AG04450 (cell line): ENCODE measurements around the gene KLK12. TPM values are rescaled to one million over a fixed set of nuclear protein-coding genes. Genes with fewer than 3 reads are reported as not detected.
A peak's percentile ranks its signal among the peaks of the same experiment; 100 is the strongest.

Experiments used
- CTCF ChIA-PET: fragments of 300-600, 350-600 bp; formaldehyde crosslinking; extraction: SDS; loops from one replicate; lab custom pipeline; 2022; ENCODE audit warnings: antibody characterized with exemption, inconsistent platforms; lab: Charles Lee
- POLR2A ChIA-PET: fragments of 350-600 bp; formaldehyde crosslinking; extraction: SDS; loops from one replicate; lab custom pipeline; 2021; ENCODE audit warnings: antibody characterized with exemption, inconsistent platforms; lab: Yijun Ruan, JAX
- DNase-seq: peaks from one replicate; pipeline ENCODE4 v3.0.0-alpha.2; 2011; ENCODE audit warnings: low read depth, low spot score
- H3K27ac ChIP-seq: one replicate; pipeline ENCODE4 v1.5.1; 2012; ENCODE audit warnings: low read depth, low read length, control low read depth
- H3K27me3 ChIP-seq: one replicate; pipeline ENCODE4 v1.6.0; 2012; ENCODE audit warnings: low read length; ENCODE audit not compliant: control insufficient read depth, insufficient read depth
- H3K4me3 ChIP-seq: 2 replicates; pipeline ENCODE4 v1.5.1; 2011; ENCODE audit warnings: mild to moderate bottlenecking, low read depth, low read length, control low read depth
- H3K9me3 ChIP-seq: 2 replicates; pipeline ENCODE4 v1.5.1; 2012; ENCODE audit warnings: low read length; ENCODE audit not compliant: control insufficient read depth, insufficient read depth
- CTCF ChIP-seq: IDR thresholded peaks from 2 replicates; pipeline ENCODE4 v1.5.1; 2011; ENCODE audit warnings: low read depth, low read length, control low read depth, inconsistent platforms
- polyA plus RNA-seq: library from polyadenylated mRNA; depleted of rRNA; stranded (reverse); fragments of >200 nt; gene quantifications from 2 replicates; pipeline ENCODE4 v1.2.3, GENCODE V29; 2011

The KLK12 gene
- polyA plus RNA-seq, 1 experiment: not detected

- CTCF ChIA-PET: no interaction called here
- Histone ChIP-seq H3K27me3 (no peaks in the 10 kb centered on the region), H3K27ac (no peak overlapping the region), H3K9me3 (peaks cover 5% of the 10 kb centered on the region; the same call in 1 of the 2 replicates), H3K4me3 (peak overlapping the region; percentile 13; the same call in 1 of the 2 replicates)
- no peak for TF ChIP-seq CTCF
- DNase-seq: no peak
- POLR2A ChIA-PET: no interaction called here
Measured at GRCh38 chr19:51065221-51065960, 30.6 kb upstream of the KLK12 start.

- H3K4me3 ChIP-seq: peak within 1 kb of the TSS; percentile 13; the same call in 1 of the 2 replicates
- no peaks in the 10 kb centered on the region for H3K27me3 ChIP-seq
- DNase-seq: no peak
- H3K9me3 ChIP-seq: peaks cover 5% of the 10 kb centered on the region; the same call in 1 of the 2 replicates
- no peak for TF ChIP-seq CTCF
- ChIA-PET POLR2A (no interaction called here), CTCF (no interaction called here)
- H3K27ac ChIP-seq: no peak within 1 kb of the TSS
Measured at GRCh38 chr19:51064534-51065220, 29.9 kb upstream of the KLK12 start, which contains the start of gene KLK13. KLK13 (minus strand) TSS chr19:51065092; CDS start chr19:51065067, 25 bp downstream.

- peaks cover 5% of the 10 kb centered on the region; the same call in 1 of the 2 replicates for H3K9me3 ChIP-seq
- H3K27me3 ChIP-seq: no peaks in the 10 kb centered on the region
- DNase-seq: no peak
- POLR2A ChIA-PET: no interaction called here
- CTCF ChIA-PET: no interaction called here
- no peak for TF ChIP-seq CTCF
- no peak overlapping the region for H3K4me3 ChIP-seq
- H3K27ac ChIP-seq: no peak overlapping the region
Measured at GRCh38 chr19:51063664-51064063, 28.9 kb upstream of the KLK12 start.

- no peak overlapping the region for H3K4me3 ChIP-seq
- no peaks in the 10 kb centered on the region for H3K27me3 ChIP-seq
- TF ChIP-seq CTCF: no peak
- CTCF ChIA-PET: no interaction called here
- POLR2A ChIA-PET: no interaction called here
- no peak overlapping the region for H3K27ac ChIP-seq
- DNase-seq: no peak
- peaks cover 5% of the 10 kb centered on the region; the same call in 1 of the 2 replicates for H3K9me3 ChIP-seq
Measured at GRCh38 chr19:51060973-51061372, 26.2 kb upstream of the KLK12 start.

DNA sequence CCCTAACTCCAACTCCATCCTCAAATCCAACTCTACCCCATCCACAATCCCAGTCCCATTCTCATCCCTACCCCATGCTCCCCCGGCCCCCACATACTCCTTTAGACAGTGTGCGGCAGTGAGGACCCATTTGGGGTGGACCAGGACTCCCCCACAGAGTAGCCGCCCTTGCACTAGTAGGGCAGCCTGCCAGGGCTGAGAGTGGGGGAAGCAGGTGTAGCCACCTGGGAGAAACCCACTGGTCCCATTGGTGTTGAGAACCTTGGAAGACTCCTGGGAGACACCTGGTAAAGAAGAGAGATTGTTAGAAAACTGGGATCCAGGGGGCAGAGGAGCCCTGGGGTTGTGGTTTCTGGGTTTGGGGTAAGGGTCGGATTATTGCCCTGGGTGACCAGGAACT is 25.5 kb upstream of the KLK12 start:
- Histone ChIP-seq H3K9me3 (peaks cover 5% of the 10 kb centered on the region; the same call in 1 of the 2 replicates), H3K4me3 (no peak overlapping the region), H3K27me3 (no peaks in the 10 kb centered on the region), H3K27ac (no peak overlapping the region)
- ChIA-PET POLR2A (no interaction called here), CTCF (no interaction called here)
- no peak for DNase-seq
- no peak for TF ChIP-seq CTCF
